Prostate gland (tissue), 2 donors: Measurements from ENCODE around the gene CSAD.
"Not testable (repeated sequence)": the region's sequence is repeated elsewhere in the genome, so short reads cannot be mapped to it uniquely, and the experiment has no call there.

ENCODE experiments used
- POLR2A ChIP-seq: fragments of 450-650 bp; IDR thresholded peaks from one replicate; pipeline ENCODE4 v1.6.1; 2016; ENCODE audit warnings: antibody characterized with exemption, mild to moderate bottlenecking
- POLR2AphosphoS5 ChIP-seq: sonication (generic); formaldehyde crosslinking; IDR thresholded peaks from one replicate; pipeline ENCODE4 v1.6.1; 2017; ENCODE audit warnings: antibody characterized with exemption
- TF ChIP-seq, protein P1 (sequence below), 4 experiments: fragments of 200-600 bp in 2 of 4; fragments of 450-650 bp in 2 of 4; sonication (generic) in 2 of 4; IDR thresholded peaks; 1 replicate in 3 of 4; 2 replicates in 1 of 4; pipeline ENCODE4 v1.5.1; 2016 to 2019; ENCODE audit warnings: antibody characterized with exemption in 4 of 4, mild to moderate bottlenecking in 2 of 4, moderate library complexity in 2 of 4

DNA sequence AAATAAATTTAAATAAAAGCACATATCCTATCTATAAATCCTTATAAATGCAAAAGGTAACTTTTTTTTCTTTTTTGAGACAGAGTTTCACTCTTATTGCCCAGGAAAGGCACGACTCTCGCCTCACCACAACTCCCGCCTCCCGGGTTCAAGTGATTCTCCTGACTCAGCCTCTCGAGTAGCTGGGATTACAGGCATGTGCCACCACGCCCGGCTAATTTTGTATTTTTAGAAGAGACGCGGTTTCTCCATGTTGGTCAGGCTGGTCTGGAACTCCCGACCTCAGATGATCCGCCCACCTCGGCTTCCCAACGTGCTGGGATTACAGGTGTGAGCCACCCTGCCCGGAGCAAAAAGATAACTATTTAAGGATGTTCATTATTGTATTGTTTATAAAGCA is 1.9 kb downstream of the CSAD start:
- TF ChIP-seq POLR2A, POLR2AphosphoS5: not testable (repeated sequence)
- TF ChIP-seq, protein P1, sequence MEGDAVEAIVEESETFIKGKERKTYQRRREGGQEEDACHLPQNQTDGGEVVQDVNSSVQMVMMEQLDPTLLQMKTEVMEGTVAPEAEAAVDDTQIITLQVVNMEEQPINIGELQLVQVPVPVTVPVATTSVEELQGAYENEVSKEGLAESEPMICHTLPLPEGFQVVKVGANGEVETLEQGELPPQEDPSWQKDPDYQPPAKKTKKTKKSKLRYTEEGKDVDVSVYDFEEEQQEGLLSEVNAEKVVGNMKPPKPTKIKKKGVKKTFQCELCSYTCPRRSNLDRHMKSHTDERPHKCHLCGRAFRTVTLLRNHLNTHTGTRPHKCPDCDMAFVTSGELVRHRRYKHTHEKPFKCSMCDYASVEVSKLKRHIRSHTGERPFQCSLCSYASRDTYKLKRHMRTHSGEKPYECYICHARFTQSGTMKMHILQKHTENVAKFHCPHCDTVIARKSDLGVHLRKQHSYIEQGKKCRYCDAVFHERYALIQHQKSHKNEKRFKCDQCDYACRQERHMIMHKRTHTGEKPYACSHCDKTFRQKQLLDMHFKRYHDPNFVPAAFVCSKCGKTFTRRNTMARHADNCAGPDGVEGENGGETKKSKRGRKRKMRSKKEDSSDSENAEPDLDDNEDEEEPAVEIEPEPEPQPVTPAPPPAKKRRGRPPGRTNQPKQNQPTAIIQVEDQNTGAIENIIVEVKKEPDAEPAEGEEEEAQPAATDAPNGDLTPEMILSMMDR (IDR thresholded peaks at IDR 0.05), result not testable (repeated sequence)
